Kidney epithelial cell (primary cell): ENCODE results near the gene UBC. TPM values are rescaled to one million over a fixed set of nuclear protein-coding genes. Genes with fewer than 3 reads are reported as not detected.

Source experiments
- DNase-seq: peaks from one replicate; pipeline ENCODE4 v3.0.0-alpha.2; 2010; ENCODE audit warnings: low read depth
- H3K27me3 ChIP-seq: 2 replicates; pipeline ENCODE4 v1.6.0; 2011; ENCODE audit warnings: low read length; ENCODE audit not compliant: control insufficient read depth, insufficient read depth
- H3K36me3 ChIP-seq: 2 replicates; pipeline ENCODE4 v1.5.1; 2011; ENCODE audit warnings: low read length; ENCODE audit not compliant: control insufficient read depth, insufficient read depth
- H3K4me3 ChIP-seq: 2 replicates; pipeline ENCODE4 v1.5.1; 2011; ENCODE audit warnings: low read depth, mild to moderate bottlenecking, control low read depth, low read length
- CTCF ChIP-seq: IDR thresholded peaks from 2 replicates; pipeline ENCODE4 v1.5.1; 2011; ENCODE audit warnings: mild to moderate bottlenecking, moderate library complexity, low read length, control low read depth, inconsistent platforms; ENCODE audit not compliant: insufficient read depth, poor library complexity, severe bottlenecking
- total RNA-seq: library from RNA; depleted of rRNA; stranded (reverse); fragments of >200 nt; gene quantifications from 2 replicates; pipeline ENCODE4 v1.2.3, GENCODE V29; 2015

UBC gene
- total RNA-seq, 1 donor from 2014 or later = 1,432 TPM

GRCh38 chr12:124869059-124869665 lies 45.3 kb downstream of the UBC start:
- TF ChIP-seq CTCF = no peak
- no peaks in the 10 kb centered on the region for H3K36me3 ChIP-seq
- no peak overlapping the region for H3K4me3 ChIP-seq
- no peaks in the 10 kb centered on the region for H3K27me3 ChIP-seq
- no peak for DNase-seq

GRCh38 chr12:124868252-124869058 lies 46.0 kb downstream of the UBC start:
- Histone ChIP-seq H3K27me3 (no peaks in the 10 kb centered on the region), H3K36me3 (no peaks in the 10 kb centered on the region), H3K4me3 (no peak overlapping the region)
- TF ChIP-seq CTCF = no peak
- DNase-seq = no peak

DNA sequence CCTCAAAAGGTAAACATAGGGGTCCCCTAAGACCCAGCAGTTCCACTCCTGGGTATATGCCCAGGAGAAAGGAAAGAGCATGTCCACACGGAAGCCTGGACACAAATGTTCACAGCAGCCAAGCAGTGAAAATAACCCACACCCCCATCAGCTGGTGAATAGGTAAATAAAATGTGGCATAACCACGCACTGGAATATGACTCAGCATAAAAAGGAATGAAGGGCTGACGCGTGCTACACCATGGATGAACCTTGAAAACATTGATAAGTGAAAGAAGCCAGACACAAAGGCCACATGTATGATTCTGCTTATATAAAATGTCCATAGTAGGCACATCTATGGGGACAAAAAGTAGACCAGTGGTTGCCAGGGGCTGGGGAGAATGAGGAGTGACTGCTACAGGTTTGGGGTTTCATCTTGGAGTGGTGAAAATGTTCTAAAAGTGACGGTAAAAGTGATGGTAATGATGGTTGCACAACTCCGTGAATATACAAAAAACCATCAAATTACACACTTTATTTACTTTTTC lies 47.0 kb downstream of the UBC start:
- H3K27me3 ChIP-seq = no peaks in the 10 kb centered on the region
- no peak overlapping the region for H3K4me3 ChIP-seq
- no peaks in the 10 kb centered on the region for H3K36me3 ChIP-seq
- DNase-seq = no peak
- TF ChIP-seq CTCF = no peak

GRCh38 chr12:124866883-124867400 lies 47.5 kb downstream of the UBC start:
- no peaks in the 10 kb centered on the region for H3K36me3 ChIP-seq
- no peak for TF ChIP-seq CTCF
- no peak overlapping the region for H3K4me3 ChIP-seq
- H3K27me3 ChIP-seq = no peaks in the 10 kb centered on the region
- no peak for DNase-seq

GRCh38 chr12:124866195-124866882 lies 48.1 kb downstream of the UBC start:
- no peak for TF ChIP-seq CTCF
- DNase-seq = no peak
- H3K27me3 ChIP-seq = no peaks in the 10 kb centered on the region
- no peaks in the 10 kb centered on the region for H3K36me3 ChIP-seq
- no peak overlapping the region for H3K4me3 ChIP-seq
